Activated T-cell treated with anti-CD3 and anti-CD28 coated beads for 4 hours (primary cell): Measurements from ENCODE around the gene RBKS.
A peak's percentile ranks its signal among the peaks of the same experiment; 100 is the strongest.
"Not testable (repeated sequence)": the region's sequence is repeated elsewhere in the genome, so short reads cannot be mapped to it uniquely, and the experiment has no call there.

Experiments used
- DNase-seq: peaks from one replicate; pipeline ENCODE4 v3.0.0-alpha.2; 2020

The RBKS gene

GRCh38 chr2:27904405-27904665 is 14.1 kb upstream of the RBKS start:
- no peak for DNase-seq

- DNase-seq = no peak
Observed at GRCh38 chr2:27903649-27904404, 13.6 kb upstream of the RBKS start.

DNA sequence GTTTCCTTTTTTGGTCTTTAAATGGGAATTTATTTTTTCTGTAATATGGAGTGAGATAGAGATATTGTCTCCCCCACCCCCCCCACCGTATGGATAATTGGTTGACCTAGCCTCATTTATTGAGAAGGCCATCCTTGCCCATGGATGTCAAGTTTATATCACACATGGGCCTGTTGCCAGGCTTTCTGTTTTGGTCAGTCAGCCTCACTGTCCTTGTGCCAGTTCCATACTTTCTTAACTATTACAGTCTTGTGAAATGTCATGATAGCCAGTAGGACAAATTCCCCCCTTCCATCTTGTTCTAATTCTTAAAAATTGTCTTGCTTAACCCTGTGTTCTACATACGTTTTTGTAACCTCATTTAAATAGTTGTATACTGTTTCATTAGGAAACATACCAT is 12.8 kb upstream of the RBKS start:
- DNase-seq = no peak

GRCh38 chr2:27902098-27902497 is 11.9 kb upstream of the RBKS start:
- DNase-seq = no peak

DNA sequence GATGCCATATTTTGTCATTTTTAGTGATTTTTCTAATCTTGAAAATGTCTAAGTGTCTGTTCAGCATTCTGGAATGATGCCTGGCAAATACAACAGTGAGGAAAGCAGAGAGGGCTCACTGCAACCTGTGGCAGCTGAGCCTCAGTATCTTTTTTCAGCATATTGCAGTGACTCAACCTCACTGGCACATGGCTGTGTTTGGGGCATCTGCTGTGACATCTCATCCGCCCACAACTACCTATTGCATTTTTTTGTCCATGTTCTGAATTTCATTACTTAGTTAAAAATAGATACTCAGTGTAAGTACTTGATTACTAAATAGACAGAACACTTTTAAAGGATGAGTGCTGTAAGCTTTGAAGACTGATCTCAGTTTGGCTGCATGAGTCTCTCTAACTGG is 11.0 kb upstream of the RBKS start:
- no peak for DNase-seq

DNA sequence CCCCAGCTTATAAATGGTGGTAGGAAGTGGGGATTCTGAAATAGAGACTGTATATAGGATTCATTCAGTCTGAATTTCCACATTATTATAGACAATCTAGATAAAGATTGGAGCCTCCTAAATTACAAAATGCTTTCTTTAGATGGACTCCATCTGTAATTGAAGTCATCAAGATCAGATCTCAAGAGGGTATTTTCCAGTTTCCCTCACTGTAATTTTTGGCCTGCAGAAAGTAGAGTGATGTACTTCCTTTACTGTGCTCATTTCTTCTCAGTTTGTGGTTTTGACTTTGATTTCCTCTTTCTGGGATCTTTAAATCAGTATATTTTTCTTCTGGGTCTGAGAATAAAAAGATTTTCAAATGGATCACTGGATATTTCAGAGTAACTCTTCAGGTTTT is 7.5 kb upstream of the RBKS start:
- DNase-seq = no peak

- DNase-seq = no peak
Observed at GRCh38 chr2:27893006-27893405, 2.8 kb upstream of the RBKS start.

DNA sequence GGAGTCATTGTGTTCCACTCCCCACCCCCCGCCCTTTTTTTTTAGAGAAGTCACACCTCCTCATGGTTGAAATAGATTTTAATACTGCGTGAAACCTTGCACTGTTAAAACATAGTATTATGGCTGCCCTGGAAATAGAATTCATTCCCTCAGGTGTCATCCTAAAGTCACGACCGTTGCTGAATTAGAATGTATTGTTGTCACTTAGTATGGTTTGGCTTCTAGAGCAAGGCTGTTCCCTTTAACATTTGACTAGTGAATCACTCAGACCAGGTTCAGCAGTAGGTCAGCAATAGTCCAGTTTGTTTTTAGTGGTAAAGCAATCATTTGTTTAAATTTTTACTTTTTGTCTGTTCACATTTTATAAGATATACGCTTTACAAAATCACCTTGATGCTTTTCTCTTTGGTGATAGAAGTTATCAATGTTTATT is 1.5 kb upstream of the RBKS start:
- no peak for DNase-seq

GRCh38 chr2:27890924-27891672 is 911 bp upstream of the RBKS start:
- DNase-seq = peak; percentile 94

DNA sequence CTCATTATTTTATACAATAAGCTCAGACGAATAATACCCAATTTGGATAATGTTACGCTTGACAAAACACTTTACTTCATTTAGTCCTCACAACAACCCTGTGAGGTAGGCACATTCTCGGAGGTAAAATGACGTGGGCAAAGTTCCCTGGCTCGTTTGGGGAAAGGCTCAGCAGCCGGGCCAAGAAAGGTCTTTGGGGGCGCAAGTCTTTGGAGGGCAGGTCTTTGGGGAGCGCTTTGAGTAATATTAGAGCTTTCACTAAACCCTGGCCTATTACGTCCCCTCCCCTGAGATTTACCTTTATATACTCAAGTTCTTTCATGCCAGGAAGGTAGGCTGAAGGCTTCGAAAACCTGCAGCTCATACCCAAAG is 427 bp downstream of the RBKS start:
- no peak for DNase-seq

DNA sequence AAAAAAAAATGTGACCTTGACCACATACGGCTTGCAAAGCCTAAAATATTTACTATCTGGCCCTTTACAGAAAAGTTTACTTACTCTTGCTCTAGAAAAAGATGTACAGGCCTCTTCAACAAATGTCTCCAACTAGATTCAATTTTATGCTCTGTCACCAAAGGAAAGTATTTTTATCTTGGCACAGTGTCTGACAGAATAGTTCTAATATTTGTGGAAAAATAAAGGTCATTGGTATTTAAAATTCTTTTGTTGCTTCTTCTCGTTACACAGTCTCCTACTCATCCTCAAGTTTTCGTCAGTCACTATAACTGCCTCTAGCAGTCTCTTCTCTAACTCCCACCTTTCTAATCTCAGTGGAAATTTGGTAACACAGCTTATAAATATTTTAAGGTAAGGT is 1.4 kb downstream of the RBKS start:
- no peak for DNase-seq

- no peak for DNase-seq
Observed at GRCh38 chr2:27887830-27888229, 2.4 kb downstream of the RBKS start.

DNA sequence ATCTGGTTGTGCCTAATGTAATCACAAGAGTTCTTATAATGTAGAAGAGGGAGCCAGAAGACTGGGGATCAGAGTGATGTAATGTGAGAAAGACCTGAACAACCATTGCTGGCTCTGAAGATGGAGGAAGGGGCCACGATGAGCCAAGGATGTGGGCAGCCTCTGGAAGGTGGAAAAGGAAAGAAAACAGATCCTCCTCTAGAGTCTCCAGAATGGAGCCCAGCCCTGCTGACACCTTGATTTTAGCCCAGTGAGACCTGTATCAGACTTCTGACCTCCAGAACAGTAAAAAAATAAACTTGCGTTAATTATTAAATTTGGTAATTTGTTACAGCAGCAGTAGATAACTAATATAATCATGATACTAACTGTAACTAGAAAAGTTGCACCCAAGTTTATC is 3.1 kb downstream of the RBKS start:
- no peak for DNase-seq

DNA sequence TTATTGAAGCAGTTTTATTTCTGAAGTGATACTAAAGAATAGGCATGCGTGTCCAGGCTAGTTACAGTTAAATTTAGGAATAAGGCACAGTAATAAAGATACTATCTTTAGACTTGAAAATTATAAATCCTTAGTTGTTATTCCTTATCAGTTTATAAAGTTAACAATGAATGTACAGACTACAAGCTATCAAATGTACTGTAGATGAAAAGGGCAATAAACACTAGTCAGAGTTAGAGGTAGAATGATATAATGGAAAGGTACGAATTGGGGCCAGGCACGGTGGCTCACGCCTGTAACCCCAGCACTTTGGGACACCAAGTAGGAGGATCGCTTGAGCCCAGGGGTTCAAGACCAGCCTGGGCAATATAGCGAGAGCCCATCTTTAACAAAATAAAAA is 3.9 kb downstream of the RBKS start:
- DNase-seq = no peak

- no peak for DNase-seq
Observed at GRCh38 chr2:27885661-27886060, 4.5 kb downstream of the RBKS start.

- no peak for DNase-seq
Observed at GRCh38 chr2:27885234-27885633, 5.0 kb downstream of the RBKS start.

- DNase-seq = no peak
Observed at GRCh38 chr2:27884601-27885000, 5.6 kb downstream of the RBKS start.

- DNase-seq = not testable (repeated sequence)
Observed at GRCh38 chr2:27882584-27882922, 7.6 kb downstream of the RBKS start.

DNA sequence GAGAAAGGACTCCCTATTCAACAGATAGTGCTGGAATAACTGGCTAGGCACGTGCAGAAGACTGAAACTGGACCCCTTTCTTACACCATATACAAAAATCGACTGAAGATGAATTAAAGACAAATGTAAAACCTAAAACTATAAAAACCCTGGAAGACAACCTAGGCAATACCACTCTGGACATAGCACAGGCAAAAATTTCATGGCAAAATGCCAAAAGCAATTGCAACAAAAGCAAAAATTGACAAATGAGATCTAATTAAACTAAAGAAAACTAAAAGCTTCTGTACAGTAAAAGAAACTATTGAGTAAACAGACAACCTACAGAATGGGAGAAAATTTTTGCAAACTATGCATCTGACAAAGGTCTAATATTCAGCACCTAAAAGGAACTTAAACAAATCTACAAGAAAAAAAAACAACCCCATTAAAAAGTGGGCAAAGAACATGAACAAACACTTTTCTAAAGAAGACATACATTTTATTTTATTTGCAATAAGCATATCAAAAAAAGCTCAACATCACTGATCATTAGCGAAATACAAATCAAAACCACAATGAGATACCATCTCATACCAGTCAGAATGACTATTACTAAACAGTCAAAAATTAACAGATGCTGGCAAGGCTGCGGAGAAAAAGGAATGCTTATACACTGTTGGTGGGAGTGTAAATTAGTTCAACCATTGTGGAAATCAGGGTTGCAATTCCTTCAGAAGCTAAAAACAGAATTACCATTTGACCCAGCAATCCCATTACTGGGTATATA is 8.2 kb downstream of the RBKS start:
- not testable (repeated sequence) for DNase-seq

DNA sequence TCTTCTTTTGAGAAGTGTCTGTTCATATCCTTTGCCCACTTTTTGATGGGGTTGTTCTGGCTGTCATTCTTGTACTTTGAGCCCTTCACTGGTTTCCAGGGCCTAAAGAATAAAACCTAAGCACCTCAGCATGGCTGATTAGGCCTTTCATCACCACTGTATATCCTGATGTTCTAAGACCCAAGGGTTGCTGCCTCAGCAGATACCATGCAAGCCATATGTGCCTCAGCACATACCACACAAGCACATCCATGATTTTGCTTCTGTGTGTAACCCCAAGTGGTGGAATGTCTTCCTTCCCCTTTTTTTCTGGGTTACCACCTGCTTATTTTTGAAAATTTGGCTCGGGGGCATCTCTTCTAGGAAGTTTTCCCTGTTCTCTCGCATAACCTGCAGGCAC is 11.4 kb downstream of the RBKS start:
- DNase-seq = no peak

GRCh38 chr2:27875089-27875881 is 14.9 kb downstream of the RBKS start:
- DNase-seq = no peak

- DNase-seq = no peak
Observed at GRCh38 chr2:27873091-27873490, 17.1 kb downstream of the RBKS start.

GRCh38 chr2:27871802-27872201 is 18.4 kb downstream of the RBKS start:
- DNase-seq = no peak
